WTC11 (cell line): ENCODE results near the gene C6orf163. TPM values are rescaled to one million over a fixed set of nuclear protein-coding genes. Genes with fewer than 3 reads are reported as not detected.

Source experiments
- ATAC-seq: fragments of 200-7000 bp; cut with Tn5 transposase; 2 replicates; pipeline ENCODE4 v1.10.0; 2021; ENCODE audit warnings: mild to moderate bottlenecking, moderate library complexity
- CTCF ChIA-PET: fragments of 300-600 bp; sonication (Branson Sonifier 250); formaldehyde crosslinking; loops from one replicate; lab custom pipeline; 2021; ENCODE audit warnings: antibody characterized with exemption; lab: Charles Lee
- POLR2A ChIA-PET: fragments of 350-600 bp; sonication (Branson Sonifier 250); formaldehyde crosslinking; loops from one replicate; lab custom pipeline; 2021; ENCODE audit warnings: antibody characterized with exemption; lab: Charles Lee
- DNase-seq: peaks from one replicate; pipeline ENCODE4 v3.0.0; 2021; ENCODE audit warnings: low spot score
- H3K27ac Mint-ChIP-seq: 2 replicates; pipeline ENCODE4 v1.8.0; 2021; ENCODE audit warnings: mixed read lengths
- H3K27me3 Mint-ChIP-seq: 2 replicates; pipeline ENCODE4 v1.8.0; 2021; ENCODE audit warnings: low read depth, mild to moderate bottlenecking, moderate library complexity, mixed read lengths
- H3K36me3 Mint-ChIP-seq: 2 replicates; pipeline ENCODE4 v1.8.0; 2021; ENCODE audit warnings: mixed read lengths
- H3K4me1 Mint-ChIP-seq: 2 replicates; pipeline ENCODE4 v1.8.0; 2022; ENCODE audit warnings: mixed read lengths
- H3K4me3 Mint-ChIP-seq: 2 replicates; pipeline ENCODE4 v1.8.0; 2021; ENCODE audit warnings: mild to moderate bottlenecking, moderate library complexity, mixed read lengths
- H3K9me3 Mint-ChIP-seq: 2 replicates; pipeline ENCODE4 v1.8.0; 2021; ENCODE audit warnings: mixed read lengths
- RELA ChIP-seq: sonication (generic); formaldehyde crosslinking; IDR thresholded peaks from 2 replicates; pipeline ENCODE4 v1.8.1; 2022; ENCODE audit warnings: missing genetic modification reagents, mild to moderate bottlenecking, borderline replicate concordance
- SOX15 ChIP-seq: fragments of 250-450 bp; sonication (Bioruptor Pico); IDR thresholded peaks from 2 replicates; pipeline ENCODE4 v1.9.0; 2021; ENCODE audit warnings: mild to moderate bottlenecking
- TP53 ChIP-seq: sonication (generic); formaldehyde crosslinking; IDR thresholded peaks from 2 replicates; pipeline ENCODE4 v1.8.1; 2023; ENCODE audit warnings: mild to moderate bottlenecking, missing genetic modification reagents
- ZBTB21 ChIP-seq: sonication (generic); formaldehyde crosslinking; IDR thresholded peaks from 2 replicates; pipeline ENCODE4 v1.8.1; 2023; ENCODE audit warnings: mild to moderate bottlenecking, missing genetic modification reagents, borderline replicate concordance
- ZNF416 ChIP-seq: fragments of 250-450 bp; sonication (Bioruptor Pico); IDR thresholded peaks from 2 replicates; pipeline ENCODE4 v1.9.0; 2021; ENCODE audit warnings: mild to moderate bottlenecking, inconsistent platforms
- total RNA-seq: library from RNA; stranded (reverse); gene quantifications from 3 replicates; pipeline ENCODE4 v1.2.3, GENCODE V29; 2021
- TF ChIP-seq, protein P1 (sequence below): sonication (generic); formaldehyde crosslinking; IDR thresholded peaks from 2 replicates; pipeline ENCODE4 v1.8.1; 2023; ENCODE audit warnings: mild to moderate bottlenecking, moderate library complexity, missing genetic modification reagents
- TF ChIP-seq, protein P2 (sequence below): fragments of 250-450 bp; sonication (Bioruptor Pico); IDR thresholded peaks from 2 replicates; pipeline ENCODE4 v1.9.0; 2021; ENCODE audit warnings: moderate library complexity, mild to moderate bottlenecking, inconsistent platforms, borderline replicate concordance
- TF ChIP-seq, protein P3 (sequence below): sonication (generic); formaldehyde crosslinking; conservative IDR thresholded peaks from 2 replicates; pipeline ENCODE4 v1.8.1; 2023; ENCODE audit warnings: mild to moderate bottlenecking, low read depth, missing genetic modification reagents, moderate library complexity
- TF ChIP-seq, protein P4 (sequence below): sonication (generic); formaldehyde crosslinking; conservative IDR thresholded peaks from 2 replicates; pipeline ENCODE4 v1.8.1; 2022; ENCODE audit warnings: mild to moderate bottlenecking, missing genetic modification reagents
- TF ChIP-seq, protein P5 (sequence below): sonication (generic); formaldehyde crosslinking; IDR thresholded peaks from 2 replicates; pipeline ENCODE4 v1.8.0; 2022; ENCODE audit warnings: mild to moderate bottlenecking, missing genetic modification reagents
- TF ChIP-seq, protein P6 (sequence below): sonication (generic); formaldehyde crosslinking; IDR thresholded peaks from 2 replicates; pipeline ENCODE4 v1.8.1; 2023; ENCODE audit warnings: mild to moderate bottlenecking, missing genetic modification reagents
- TF ChIP-seq, protein P7 (sequence below): sonication (generic); formaldehyde crosslinking; IDR thresholded peaks from 2 replicates; pipeline ENCODE4 v1.8.0; 2022; ENCODE audit warnings: mild to moderate bottlenecking, missing genetic modification reagents
- TF ChIP-seq, protein P8 (sequence below): sonication (generic); formaldehyde crosslinking; IDR thresholded peaks from 2 replicates; pipeline ENCODE4 v1.8.0; 2023; ENCODE audit warnings: missing genetic modification reagents, mild to moderate bottlenecking, borderline replicate concordance
- TF ChIP-seq, protein P9 (sequence below): sonication (generic); formaldehyde crosslinking; IDR thresholded peaks from 2 replicates; pipeline ENCODE4 v1.8.1; 2023; ENCODE audit warnings: mild to moderate bottlenecking, missing genetic modification reagents
- TF ChIP-seq, protein P10 (sequence below): sonication (generic); formaldehyde crosslinking; IDR thresholded peaks from 2 replicates; pipeline ENCODE4 v1.8.0; 2022; ENCODE audit warnings: missing genetic modification reagents

Gene C6orf163
- total RNA-seq, 1 experiment from 2014 or later, result 2.0 TPM

DNA sequence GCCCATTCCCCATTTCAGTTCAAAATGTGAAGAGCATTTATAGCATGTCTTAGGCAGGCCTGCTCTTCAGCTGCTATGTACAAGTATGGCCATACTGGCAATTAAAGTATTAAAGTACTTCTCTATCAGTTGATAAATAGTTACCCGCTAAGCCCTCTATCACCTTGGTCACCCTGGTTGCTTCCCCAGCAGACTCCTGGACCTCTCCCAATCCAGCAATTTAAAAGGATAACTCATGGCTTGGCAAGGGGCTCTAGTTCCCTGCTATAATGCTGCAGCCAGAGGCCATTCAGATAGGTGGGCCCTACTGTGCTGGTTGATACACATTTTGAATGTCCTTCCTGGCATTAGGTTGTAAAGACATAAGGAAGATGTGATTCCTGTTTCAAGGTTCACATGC lies 7.0 kb downstream of the C6orf163 start (continued):
- TF ChIP-seq, protein P1, sequence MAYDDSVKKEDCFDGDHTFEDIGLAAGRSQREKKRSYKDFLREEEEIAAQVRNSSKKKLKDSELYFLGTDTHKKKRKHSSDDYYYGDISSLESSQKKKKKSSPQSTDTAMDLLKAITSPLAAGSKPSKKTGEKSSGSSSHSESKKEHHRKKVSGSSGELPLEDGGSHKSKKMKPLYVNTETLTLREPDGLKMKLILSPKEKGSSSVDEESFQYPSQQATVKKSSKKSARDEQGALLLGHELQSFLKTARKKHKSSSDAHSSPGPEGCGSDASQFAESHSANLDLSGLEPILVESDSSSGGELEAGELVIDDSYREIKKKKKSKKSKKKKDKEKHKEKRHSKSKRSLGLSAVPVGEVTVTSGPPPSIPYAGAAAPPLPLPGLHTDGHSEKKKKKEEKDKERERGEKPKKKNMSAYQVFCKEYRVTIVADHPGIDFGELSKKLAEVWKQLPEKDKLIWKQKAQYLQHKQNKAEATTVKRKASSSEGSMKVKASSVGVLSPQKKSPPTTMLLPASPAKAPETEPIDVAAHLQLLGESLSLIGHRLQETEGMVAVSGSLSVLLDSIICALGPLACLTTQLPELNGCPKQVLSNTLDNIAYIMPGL (CRISPR knock-in tag), result no peak
- TF ChIP-seq, protein P2, sequence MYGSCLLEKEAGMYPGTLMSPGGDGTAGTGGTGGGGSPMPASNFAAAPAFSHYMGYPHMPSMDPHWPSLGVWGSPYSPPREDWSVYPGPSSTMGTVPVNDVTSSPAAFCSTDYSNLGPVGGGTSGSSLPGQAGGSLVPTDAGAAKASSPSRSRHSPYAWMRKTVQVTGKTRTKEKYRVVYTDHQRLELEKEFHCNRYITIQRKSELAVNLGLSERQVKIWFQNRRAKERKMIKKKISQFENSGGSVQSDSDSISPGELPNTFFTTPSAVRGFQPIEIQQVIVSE, result no peak
- TF ChIP-seq ZNF416 (CRISPR knock-in tag) (no peak), ZBTB21 (no peak), SOX15 (CRISPR knock-in tag) (no peak), RELA (CRISPR knock-in tag) (no peak)
- TF ChIP-seq, protein P3, sequence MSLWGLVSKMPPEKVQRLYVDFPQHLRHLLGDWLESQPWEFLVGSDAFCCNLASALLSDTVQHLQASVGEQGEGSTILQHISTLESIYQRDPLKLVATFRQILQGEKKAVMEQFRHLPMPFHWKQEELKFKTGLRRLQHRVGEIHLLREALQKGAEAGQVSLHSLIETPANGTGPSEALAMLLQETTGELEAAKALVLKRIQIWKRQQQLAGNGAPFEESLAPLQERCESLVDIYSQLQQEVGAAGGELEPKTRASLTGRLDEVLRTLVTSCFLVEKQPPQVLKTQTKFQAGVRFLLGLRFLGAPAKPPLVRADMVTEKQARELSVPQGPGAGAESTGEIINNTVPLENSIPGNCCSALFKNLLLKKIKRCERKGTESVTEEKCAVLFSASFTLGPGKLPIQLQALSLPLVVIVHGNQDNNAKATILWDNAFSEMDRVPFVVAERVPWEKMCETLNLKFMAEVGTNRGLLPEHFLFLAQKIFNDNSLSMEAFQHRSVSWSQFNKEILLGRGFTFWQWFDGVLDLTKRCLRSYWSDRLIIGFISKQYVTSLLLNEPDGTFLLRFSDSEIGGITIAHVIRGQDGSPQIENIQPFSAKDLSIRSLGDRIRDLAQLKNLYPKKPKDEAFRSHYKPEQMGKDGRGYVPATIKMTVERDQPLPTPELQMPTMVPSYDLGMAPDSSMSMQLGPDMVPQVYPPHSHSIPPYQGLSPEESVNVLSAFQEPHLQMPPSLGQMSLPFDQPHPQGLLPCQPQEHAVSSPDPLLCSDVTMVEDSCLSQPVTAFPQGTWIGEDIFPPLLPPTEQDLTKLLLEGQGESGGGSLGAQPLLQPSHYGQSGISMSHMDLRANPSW (CRISPR knock-in tag), result no peak
- TF ChIP-seq, protein P4, sequence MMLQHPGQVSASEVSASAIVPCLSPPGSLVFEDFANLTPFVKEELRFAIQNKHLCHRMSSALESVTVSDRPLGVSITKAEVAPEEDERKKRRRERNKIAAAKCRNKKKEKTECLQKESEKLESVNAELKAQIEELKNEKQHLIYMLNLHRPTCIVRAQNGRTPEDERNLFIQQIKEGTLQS (CRISPR knock-in tag), result no peak
- TF ChIP-seq, protein P5, sequence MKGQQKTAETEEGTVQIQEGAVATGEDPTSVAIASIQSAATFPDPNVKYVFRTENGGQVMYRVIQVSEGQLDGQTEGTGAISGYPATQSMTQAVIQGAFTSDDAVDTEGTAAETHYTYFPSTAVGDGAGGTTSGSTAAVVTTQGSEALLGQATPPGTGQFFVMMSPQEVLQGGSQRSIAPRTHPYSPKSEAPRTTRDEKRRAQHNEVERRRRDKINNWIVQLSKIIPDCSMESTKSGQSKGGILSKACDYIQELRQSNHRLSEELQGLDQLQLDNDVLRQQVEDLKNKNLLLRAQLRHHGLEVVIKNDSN (CRISPR knock-in tag), result no peak
- TF ChIP-seq, protein P6, sequence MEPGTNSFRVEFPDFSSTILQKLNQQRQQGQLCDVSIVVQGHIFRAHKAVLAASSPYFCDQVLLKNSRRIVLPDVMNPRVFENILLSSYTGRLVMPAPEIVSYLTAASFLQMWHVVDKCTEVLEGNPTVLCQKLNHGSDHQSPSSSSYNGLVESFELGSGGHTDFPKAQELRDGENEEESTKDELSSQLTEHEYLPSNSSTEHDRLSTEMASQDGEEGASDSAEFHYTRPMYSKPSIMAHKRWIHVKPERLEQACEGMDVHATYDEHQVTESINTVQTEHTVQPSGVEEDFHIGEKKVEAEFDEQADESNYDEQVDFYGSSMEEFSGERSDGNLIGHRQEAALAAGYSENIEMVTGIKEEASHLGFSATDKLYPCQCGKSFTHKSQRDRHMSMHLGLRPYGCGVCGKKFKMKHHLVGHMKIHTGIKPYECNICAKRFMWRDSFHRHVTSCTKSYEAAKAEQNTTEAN (CRISPR knock-in tag), result no peak

DNA sequence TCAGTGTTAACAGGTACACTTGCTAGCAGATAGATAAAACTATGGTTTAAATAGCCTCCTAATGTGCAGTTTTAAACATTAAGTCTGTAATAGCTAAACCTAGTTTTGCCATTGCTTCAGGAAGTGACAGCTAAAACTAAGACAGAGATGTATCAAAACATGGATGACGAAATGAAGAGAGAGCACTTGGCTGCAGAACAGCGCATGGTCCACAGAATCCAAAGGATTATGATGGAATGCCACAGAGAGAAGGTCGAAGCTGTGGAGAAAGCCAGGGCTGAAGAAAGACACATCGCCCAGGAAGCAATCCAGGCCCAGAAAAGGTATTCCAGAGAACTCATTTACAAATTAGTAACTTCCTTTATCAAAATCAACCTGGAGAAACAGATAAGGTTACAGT lies 11.6 kb downstream of the C6orf163 start:
- Mint-ChIP-seq H3K36me3 (no peaks in the 10 kb centered on the region), H3K27me3 (no peaks in the 10 kb centered on the region), H3K9me3 (no peaks in the 10 kb centered on the region), H3K4me1 (no peaks in the 10 kb centered on the region), H3K4me3 (no peak overlapping the region), H3K27ac (no peak overlapping the region)
- CTCF ChIA-PET, result interaction anchor here (1.0 kb wide), 1 partner anchor 37 kb away, joined by 3 read pairs; no protein-coding TSS in a partner anchor
- TF ChIP-seq, protein P7, sequence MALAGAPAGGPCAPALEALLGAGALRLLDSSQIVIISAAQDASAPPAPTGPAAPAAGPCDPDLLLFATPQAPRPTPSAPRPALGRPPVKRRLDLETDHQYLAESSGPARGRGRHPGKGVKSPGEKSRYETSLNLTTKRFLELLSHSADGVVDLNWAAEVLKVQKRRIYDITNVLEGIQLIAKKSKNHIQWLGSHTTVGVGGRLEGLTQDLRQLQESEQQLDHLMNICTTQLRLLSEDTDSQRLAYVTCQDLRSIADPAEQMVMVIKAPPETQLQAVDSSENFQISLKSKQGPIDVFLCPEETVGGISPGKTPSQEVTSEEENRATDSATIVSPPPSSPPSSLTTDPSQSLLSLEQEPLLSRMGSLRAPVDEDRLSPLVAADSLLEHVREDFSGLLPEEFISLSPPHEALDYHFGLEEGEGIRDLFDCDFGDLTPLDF, result no peak
- TF ChIP-seq, protein P8, sequence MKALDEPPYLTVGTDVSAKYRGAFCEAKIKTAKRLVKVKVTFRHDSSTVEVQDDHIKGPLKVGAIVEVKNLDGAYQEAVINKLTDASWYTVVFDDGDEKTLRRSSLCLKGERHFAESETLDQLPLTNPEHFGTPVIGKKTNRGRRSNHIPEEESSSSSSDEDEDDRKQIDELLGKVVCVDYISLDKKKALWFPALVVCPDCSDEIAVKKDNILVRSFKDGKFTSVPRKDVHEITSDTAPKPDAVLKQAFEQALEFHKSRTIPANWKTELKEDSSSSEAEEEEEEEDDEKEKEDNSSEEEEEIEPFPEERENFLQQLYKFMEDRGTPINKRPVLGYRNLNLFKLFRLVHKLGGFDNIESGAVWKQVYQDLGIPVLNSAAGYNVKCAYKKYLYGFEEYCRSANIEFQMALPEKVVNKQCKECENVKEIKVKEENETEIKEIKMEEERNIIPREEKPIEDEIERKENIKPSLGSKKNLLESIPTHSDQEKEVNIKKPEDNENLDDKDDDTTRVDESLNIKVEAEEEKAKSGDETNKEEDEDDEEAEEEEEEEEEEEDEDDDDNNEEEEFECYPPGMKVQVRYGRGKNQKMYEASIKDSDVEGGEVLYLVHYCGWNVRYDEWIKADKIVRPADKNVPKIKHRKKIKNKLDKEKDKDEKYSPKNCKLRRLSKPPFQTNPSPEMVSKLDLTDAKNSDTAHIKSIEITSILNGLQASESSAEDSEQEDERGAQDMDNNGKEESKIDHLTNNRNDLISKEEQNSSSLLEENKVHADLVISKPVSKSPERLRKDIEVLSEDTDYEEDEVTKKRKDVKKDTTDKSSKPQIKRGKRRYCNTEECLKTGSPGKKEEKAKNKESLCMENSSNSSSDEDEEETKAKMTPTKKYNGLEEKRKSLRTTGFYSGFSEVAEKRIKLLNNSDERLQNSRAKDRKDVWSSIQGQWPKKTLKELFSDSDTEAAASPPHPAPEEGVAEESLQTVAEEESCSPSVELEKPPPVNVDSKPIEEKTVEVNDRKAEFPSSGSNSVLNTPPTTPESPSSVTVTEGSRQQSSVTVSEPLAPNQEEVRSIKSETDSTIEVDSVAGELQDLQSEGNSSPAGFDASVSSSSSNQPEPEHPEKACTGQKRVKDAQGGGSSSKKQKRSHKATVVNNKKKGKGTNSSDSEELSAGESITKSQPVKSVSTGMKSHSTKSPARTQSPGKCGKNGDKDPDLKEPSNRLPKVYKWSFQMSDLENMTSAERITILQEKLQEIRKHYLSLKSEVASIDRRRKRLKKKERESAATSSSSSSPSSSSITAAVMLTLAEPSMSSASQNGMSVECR (CRISPR knock-in tag), result no peak
- TF ChIP-seq TP53 (CRISPR knock-in tag) (no peak), ZNF416 (CRISPR knock-in tag) (no peak)
- TF ChIP-seq, protein P9, sequence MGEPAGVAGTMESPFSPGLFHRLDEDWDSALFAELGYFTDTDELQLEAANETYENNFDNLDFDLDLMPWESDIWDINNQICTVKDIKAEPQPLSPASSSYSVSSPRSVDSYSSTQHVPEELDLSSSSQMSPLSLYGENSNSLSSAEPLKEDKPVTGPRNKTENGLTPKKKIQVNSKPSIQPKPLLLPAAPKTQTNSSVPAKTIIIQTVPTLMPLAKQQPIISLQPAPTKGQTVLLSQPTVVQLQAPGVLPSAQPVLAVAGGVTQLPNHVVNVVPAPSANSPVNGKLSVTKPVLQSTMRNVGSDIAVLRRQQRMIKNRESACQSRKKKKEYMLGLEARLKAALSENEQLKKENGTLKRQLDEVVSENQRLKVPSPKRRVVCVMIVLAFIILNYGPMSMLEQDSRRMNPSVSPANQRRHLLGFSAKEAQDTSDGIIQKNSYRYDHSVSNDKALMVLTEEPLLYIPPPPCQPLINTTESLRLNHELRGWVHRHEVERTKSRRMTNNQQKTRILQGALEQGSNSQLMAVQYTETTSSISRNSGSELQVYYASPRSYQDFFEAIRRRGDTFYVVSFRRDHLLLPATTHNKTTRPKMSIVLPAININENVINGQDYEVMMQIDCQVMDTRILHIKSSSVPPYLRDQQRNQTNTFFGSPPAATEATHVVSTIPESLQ (CRISPR knock-in tag), result no peak
- TF ChIP-seq, protein P10, sequence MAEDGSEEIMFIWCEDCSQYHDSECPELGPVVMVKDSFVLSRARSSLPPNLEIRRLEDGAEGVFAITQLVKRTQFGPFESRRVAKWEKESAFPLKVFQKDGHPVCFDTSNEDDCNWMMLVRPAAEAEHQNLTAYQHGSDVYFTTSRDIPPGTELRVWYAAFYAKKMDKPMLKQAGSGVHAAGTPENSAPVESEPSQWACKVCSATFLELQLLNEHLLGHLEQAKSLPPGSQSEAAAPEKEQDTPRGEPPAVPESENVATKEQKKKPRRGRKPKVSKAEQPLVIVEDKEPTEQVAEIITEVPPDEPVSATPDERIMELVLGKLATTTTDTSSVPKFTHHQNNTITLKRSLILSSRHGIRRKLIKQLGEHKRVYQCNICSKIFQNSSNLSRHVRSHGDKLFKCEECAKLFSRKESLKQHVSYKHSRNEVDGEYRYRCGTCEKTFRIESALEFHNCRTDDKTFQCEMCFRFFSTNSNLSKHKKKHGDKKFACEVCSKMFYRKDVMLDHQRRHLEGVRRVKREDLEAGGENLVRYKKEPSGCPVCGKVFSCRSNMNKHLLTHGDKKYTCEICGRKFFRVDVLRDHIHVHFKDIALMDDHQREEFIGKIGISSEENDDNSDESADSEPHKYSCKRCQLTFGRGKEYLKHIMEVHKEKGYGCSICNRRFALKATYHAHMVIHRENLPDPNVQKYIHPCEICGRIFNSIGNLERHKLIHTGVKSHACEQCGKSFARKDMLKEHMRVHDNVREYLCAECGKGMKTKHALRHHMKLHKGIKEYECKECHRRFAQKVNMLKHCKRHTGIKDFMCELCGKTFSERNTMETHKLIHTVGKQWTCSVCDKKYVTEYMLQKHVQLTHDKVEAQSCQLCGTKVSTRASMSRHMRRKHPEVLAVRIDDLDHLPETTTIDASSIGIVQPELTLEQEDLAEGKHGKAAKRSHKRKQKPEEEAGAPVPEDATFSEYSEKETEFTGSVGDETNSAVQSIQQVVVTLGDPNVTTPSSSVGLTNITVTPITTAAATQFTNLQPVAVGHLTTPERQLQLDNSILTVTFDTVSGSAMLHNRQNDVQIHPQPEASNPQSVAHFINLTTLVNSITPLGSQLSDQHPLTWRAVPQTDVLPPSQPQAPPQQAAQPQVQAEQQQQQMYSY (CRISPR knock-in tag), result no peak
- ATAC-seq, result no peak
- DNase-seq, result no peak
- POLR2A ChIA-PET, result no interaction called here
